GM19467 (cell line): ENCODE measurements around the gene ULBP3.
"Not testable (repeated sequence)": the region's sequence is repeated elsewhere in the genome, so short reads cannot be mapped to it uniquely, and the experiment has no call there.

ENCODE experiments used
- ATAC-seq: cut with Tn5 transposase; IDR thresholded peaks from one replicate; pipeline ENCODE4 v1.9.1; 2021; ENCODE audit warnings: mild to moderate bottlenecking, moderate library complexity; ENCODE audit not compliant: unreplicated experiment

ULBP3 gene

DNA sequence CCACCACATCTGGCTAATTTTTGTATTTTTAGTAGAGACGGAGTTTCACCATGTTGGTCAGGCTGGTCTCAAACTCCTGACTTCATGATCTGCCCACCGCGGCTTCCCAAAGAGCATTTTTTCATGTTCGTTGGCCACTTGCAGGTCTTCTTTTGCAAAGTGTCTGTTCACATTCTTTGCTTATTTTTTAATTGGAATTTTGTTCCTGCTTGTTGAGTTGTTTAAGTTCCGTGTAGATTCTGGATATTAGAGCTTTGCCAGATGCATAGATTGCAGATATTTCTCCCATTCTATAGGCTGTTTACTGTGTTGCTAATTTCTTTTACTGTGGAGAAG, 51.8 kb downstream of the ULBP3 start:
- not testable (repeated sequence) for ATAC-seq

DNA sequence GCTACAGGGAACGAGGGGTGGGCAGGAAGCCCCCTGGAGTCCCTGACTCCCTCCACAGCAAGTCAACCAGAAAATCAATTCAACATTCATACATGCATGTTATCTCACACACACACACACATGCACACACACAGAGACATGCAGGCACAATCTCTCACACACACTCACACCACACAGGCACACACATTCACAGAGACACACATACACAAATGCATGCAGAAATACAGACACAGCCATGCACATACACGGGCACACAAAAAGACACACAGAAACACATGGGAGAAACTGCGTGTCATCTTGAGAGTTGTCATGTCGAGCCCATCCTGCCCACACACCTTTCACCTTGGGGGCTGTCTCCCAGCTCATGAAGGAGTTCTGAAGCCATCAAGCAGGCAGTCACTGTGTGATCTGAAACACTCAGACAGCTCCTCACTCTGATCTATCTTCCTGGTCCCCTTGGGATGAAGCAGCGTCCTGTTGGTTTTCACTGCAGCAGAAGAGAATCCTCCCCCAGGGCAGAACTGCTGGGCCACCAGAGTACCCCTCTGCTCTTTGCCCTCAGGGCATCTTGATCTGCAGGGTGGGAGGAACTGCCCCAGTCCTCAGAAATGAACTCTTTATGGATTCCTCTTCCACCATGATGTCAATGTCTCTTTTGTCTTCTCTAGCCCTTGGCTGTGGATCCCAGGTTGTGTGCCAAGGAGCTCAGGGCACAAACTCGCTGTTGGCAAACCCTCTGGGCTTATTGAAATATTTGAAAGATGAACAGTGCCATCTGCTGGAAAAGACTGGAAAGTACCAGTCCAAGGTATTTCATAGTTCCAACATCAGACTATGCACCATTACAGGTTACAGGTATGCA, 52.4 kb downstream of the ULBP3 start:
- peak; percentile 58 for ATAC-seq

DNA sequence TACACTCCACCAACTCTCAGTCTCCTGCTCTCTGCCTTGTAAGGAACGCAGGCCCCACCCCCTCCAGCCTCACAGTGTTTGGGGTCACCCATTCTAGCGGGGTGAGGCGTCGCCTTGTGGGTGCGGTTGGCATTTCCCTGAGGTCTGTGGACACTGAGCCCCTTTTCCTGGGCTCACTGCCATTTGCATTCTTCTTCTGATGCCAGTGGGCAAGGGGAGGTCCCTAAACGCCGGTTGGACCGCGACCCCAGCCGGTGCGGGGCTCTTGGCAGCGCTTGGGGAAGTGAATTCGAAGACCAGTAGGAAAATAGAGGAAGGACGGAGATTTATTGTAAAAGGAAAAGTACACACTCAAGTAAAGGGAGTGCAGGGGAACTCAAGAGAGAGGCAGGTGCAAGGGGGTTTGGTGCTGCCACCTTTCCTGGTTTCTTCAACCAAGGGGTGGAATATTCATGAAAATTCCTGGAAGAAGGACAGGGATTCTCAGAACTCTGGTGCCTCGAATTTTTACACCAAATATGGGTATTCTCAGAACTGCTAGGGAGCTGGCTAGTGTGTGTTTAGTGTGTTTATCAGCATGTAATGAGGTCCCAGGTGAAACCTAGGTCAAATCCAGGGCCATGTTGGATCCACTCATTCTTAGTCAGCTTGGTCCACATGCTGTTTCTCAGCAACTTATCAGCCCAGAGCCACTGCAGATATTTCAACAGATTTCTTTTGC, 53.5 kb downstream of the ULBP3 start:
- ATAC-seq, result not testable (repeated sequence)

DNA sequence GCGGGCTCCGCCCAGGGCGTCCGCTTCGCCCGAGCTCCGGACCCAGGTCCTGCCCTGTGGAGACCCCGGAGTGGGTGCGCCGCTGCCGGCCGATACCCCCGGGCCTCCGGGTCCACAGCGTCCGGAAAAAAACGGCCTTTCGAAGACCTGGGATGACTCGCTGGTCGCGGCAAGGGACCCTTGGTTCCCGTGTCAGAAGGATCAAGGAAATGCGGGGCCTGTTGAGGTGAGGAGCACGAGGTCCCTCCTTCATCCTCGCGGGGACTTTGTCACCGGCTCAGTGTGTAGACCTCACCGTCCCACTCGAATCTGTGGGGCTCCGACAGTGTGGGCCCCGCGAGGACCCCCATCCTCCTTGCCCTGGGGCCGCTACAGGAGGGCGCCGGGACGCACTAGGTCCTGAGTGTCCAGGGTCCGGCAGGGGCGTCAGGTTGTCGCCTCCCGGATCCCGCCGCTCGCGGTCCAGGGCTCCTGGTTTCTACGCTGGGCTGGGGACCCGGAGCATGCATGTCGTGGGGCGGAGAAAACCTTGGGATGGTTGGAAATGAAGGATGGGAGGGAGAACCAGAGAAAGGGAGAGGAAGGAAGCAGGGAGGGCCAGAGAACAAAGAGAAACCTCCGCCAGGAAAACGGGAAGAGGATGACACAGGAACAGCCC, 54.2 kb downstream of the ULBP3 start:
- not testable (repeated sequence) for ATAC-seq

DNA sequence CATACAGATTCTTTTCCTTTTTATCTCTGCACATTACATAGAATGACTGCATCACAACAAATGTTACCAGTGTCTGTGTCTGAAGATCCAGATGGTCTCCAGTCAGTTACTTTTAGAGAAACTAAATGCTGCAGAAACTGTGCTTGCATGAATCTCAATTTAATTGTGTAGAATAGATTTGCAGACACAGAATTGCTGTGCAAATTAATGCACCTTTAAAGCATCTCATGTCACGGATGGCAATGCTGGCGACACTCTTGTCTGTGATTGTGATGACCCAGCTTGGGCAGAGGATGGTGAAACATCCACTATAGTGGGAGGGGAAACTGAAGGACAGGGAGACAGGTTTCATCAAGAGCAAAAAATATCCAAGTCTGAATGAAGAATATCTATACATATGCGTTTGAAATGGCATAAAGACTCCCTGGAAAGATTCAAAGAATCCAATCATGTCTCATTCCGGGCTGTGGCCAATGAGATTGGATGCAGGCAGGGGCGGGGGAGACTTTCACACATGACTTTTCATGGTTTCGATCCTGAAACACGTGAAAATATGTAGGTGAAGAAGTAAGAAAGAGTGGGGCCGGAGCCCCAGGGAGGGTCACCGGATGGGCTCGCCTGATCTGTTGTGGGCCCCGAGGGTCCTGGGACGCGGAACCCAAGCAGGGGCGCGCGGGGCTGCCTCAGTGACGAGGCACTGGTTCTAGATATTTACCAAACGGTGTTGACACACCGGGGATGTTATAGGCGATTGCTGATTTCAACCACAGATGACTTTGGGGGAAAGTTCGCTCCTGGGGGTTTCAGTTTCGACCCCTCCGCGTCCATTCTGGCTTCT, 54.9 kb downstream of the ULBP3 start:
- not testable (repeated sequence) for ATAC-seq

DNA sequence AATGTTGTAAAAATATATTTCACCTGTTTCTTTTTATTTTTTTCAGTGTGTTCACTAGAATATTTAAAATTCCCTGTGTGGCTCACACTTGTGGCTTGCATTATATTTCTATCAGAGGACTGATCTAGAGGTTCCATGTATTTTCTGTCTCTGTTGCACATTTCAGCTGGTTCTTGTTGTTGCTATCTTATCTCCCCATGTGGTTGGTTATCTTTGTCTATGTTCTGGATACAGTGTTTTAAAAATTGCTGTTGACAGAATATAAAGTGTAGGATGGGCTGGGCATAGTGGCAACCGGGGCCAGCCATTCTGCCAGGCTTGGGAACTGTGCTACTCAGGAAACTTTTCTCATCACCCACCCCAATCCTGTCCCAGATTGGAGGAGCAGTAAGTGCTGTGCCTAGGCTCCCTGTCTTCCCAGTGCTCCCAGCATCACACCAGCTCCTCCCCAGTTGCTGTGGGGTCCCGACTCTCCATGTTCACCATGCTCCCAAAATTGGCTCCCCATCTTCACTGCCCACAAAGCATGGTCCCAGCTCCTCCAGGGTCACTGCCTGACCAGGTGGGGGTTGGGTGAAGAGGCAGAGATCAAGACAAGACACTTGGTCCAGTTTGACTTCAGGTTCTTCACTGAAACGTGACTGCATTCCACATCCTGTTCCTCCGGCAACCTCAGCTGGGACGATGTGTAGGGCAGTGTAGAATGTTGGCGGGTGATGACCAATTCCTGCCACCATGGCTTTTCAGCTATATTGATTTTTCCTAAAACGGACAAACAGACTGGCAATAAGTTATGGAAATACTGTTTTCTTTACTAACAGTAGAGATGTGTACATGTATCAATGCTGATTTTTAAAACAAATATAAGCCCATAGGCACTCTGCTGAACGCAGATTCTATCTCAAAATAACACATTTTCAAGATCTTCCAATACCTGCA, 55.8 kb downstream of the ULBP3 start:
- not testable (repeated sequence) for ATAC-seq
